DND-41 (cell line): Measurements from ENCODE around the gene GNG12.

Source experiments
- ATAC-seq: fragments of 200-7000 bp; cut with Tn5 transposase; 3 replicates; pipeline ENCODE4 v1.9.1; 2021; ENCODE audit warnings: low read depth; ENCODE audit not compliant: insufficient read depth
- DNase-seq: peaks from one replicate; pipeline ENCODE4 v3.0.0-alpha.2; 2020
- H2AFZ ChIP-seq: 2 replicates; pipeline ENCODE4 v1.6.0; 2012; ENCODE audit warnings: low read depth, low read length
- H3K27ac ChIP-seq: 2 replicates; pipeline ENCODE4 v1.5.1; 2012; ENCODE audit warnings: low read length, inconsistent platforms
- H3K27me3 ChIP-seq: fragments of 200-600 bp; sonication (generic); 2 replicates; pipeline ENCODE4 v1.6.0; 2012; ENCODE audit warnings: low read length, mild to moderate bottlenecking, inconsistent platforms; ENCODE audit not compliant: insufficient read depth, poor library complexity
- H3K36me3 ChIP-seq: 2 replicates; pipeline ENCODE4 v1.5.1; 2012; ENCODE audit warnings: low read length, inconsistent platforms; ENCODE audit not compliant: insufficient read depth
- H3K4me1 ChIP-seq: 2 replicates; pipeline ENCODE4 v1.5.1; 2012; ENCODE audit warnings: mild to moderate bottlenecking, low read length; ENCODE audit not compliant: insufficient read depth
- H3K4me2 ChIP-seq: 2 replicates; pipeline ENCODE4 v1.6.0; 2012; ENCODE audit warnings: mild to moderate bottlenecking, moderate library complexity, low read length, inconsistent platforms; ENCODE audit not compliant: insufficient read depth
- H3K4me3 ChIP-seq, 2 experiments: fragments of 200-600 bp in 1 of 2; shearing (Covaris generic) in 1 of 2; 2 replicates each; pipeline ENCODE4 v1.5.1; 2012 to 2016; ENCODE audit warnings: inconsistent platforms in 2 of 2, low read length in 2 of 2, mild to moderate bottlenecking in 2 of 2, low read depth in 1 of 2, moderate library complexity in 1 of 2
- H3K79me2 ChIP-seq: 2 replicates; pipeline ENCODE4 v1.6.0; 2012; ENCODE audit warnings: low read length, inconsistent platforms; ENCODE audit not compliant: insufficient read depth
- H3K9ac ChIP-seq: 2 replicates; pipeline ENCODE4 v1.6.0; 2012; ENCODE audit warnings: low read depth, mild to moderate bottlenecking, inconsistent platforms, low read length, moderate library complexity
- H3K9me3 ChIP-seq: 2 replicates; pipeline ENCODE4 v1.5.1; 2012; ENCODE audit warnings: low read length, moderate library complexity, mild to moderate bottlenecking, inconsistent platforms; ENCODE audit not compliant: insufficient read depth, severe bottlenecking
- H4K20me1 ChIP-seq: 2 replicates; pipeline ENCODE4 v1.6.0; 2012; ENCODE audit warnings: low read length; ENCODE audit not compliant: insufficient read depth
- CTCF ChIP-seq: IDR thresholded peaks from 2 replicates; pipeline ENCODE4 v1.5.1; 2012; ENCODE audit warnings: borderline replicate concordance, low read length, moderate library complexity, mild to moderate bottlenecking; ENCODE audit not compliant: poor library complexity, severe bottlenecking; ENCODE audit errors: extremely low read depth
- EZH2 ChIP-seq: IDR thresholded peaks from 3 replicates; pipeline ENCODE4 v1.6.1; 2012; ENCODE audit warnings: borderline replicate concordance, low read depth, mild to moderate bottlenecking, moderate library complexity, low read length, inconsistent platforms; ENCODE audit not compliant: severe bottlenecking

The GNG12 gene

GRCh38 chr1:67811781-67812180, 21.5 kb downstream of the GNG12 start:
- H3K27ac ChIP-seq, result no peak overlapping the region
- DNase-seq (no peak), ATAC-seq (no peak)
- peaks cover 5% of the 10 kb centered on the region for H3K9me3 ChIP-seq
- no peak overlapping the region for H3K4me2 ChIP-seq
- no peaks in the 10 kb centered on the region for H3K36me3 ChIP-seq
- no peak overlapping the region for H3K4me3 ChIP-seq
- no peaks in the 10 kb centered on the region for H4K20me1 ChIP-seq
- H2AFZ ChIP-seq, result no peak overlapping the region
- no peaks in the 10 kb centered on the region for H3K79me2 ChIP-seq
- H3K9ac ChIP-seq, result no peak overlapping the region
- no peaks in the 10 kb centered on the region for H3K27me3 ChIP-seq
- H3K4me1 ChIP-seq, result no peaks in the 10 kb centered on the region
- TF ChIP-seq CTCF (no peak), EZH2 (no peak)

- no peak overlapping the region for H3K27ac ChIP-seq
- H3K4me2 ChIP-seq, result no peak overlapping the region
- H2AFZ ChIP-seq, result no peak overlapping the region
- TF ChIP-seq EZH2 (no peak), CTCF (no peak)
- H3K27me3 ChIP-seq, result no peaks in the 10 kb centered on the region
- H3K4me1 ChIP-seq, result no peaks in the 10 kb centered on the region
- no peaks in the 10 kb centered on the region for H3K36me3 ChIP-seq
- no peak overlapping the region for H3K9ac ChIP-seq
- H4K20me1 ChIP-seq, result no peaks in the 10 kb centered on the region
- no peaks in the 10 kb centered on the region for H3K9me3 ChIP-seq
- no peak for ATAC-seq
- DNase-seq, result no peak
- no peaks in the 10 kb centered on the region for H3K79me2 ChIP-seq
- no peak overlapping the region for H3K4me3 ChIP-seq
Measured at GRCh38 chr1:67809887-67810286, 23.4 kb downstream of the GNG12 start.

GRCh38 chr1:67807282-67807681, 26.0 kb downstream of the GNG12 start:
- no peaks in the 10 kb centered on the region for H3K9me3 ChIP-seq

More at GRCh38 chr1:67807282-67807681, 26.0 kb downstream of the GNG12 start:
- Histone ChIP-seq H3K79me2 (no peaks in the 10 kb centered on the region), H4K20me1 (no peaks in the 10 kb centered on the region), H3K9ac (no peak overlapping the region), H3K4me3 (no peak overlapping the region), H3K36me3 (no peaks in the 10 kb centered on the region), H3K4me1 (no peaks in the 10 kb centered on the region), H3K27ac (no peak overlapping the region), H3K4me2 (no peak overlapping the region), H2AFZ (no peak overlapping the region), H3K27me3 (no peaks in the 10 kb centered on the region)
- TF ChIP-seq CTCF, result no peak
- no peak for TF ChIP-seq EZH2
- DNase-seq (no peak), ATAC-seq (no peak)
